ENCODE results near the gene PMM1.

The PMM1 gene

DNA sequence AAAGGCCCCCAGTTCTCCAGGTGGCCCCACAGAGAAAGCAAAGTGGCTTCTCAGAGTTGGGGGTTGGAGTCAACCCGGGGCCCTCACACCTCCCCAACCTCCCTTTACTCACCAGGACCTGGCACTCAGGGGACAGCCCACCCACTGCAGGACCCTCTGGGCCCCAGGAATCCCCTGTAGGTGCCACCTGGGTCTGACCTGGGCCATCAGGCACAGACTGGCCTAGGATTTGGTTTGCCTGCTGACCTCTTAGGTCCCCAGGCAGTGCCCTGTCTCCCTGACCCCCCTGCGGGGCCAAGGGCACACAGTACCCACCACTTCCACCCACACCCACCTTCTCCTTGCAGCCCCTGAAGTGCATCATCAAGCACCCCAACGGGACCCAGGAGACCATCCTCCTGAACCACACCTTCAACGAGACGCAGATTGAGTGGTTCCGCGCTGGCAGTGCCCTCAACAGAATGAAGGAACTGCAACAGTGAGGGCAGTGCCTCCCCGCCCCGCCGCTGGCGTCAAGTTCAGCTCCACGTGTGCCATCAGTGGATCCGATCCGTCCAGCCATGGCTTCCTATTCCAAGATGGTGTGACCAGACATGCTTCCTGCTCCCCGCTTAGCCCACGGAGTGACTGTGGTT, 61.4 kb downstream of the PMM1 start:
- Histone ChIP-seq H3K4me2 (ENCODE audit: insufficient read depth, low read length) (no peak overlapping the region), H3K36me3 (ENCODE audit: insufficient read depth, low read length) (peaks cover 97% of the 10 kb centered on the region), H4K20me1 (ENCODE audit: insufficient read depth, low read length) (peaks cover 67% of the 10 kb centered on the region), H3K27ac (ENCODE audit: low read length) (no peak overlapping the region), H2AFZ (ENCODE audit: low read depth, low read length) (no peak overlapping the region), H3K9ac (ENCODE audit: low read depth, low read length) (no peak overlapping the region), H3K9me3 (ENCODE audit: insufficient read depth, low read length, severe bottlenecking) (no peaks in the 10 kb centered on the region), H3K4me3 (ENCODE audit: low read depth in 1 of 2, low read length in 2 of 2) (no peak overlapping the region), H3K27me3 (ENCODE audit: insufficient read depth, low read length, poor library complexity) (no peaks in the 10 kb centered on the region), H3K4me1 (ENCODE audit: insufficient read depth, low read length) (no peaks in the 10 kb centered on the region), H3K79me2 (ENCODE audit: insufficient read depth, low read length) (peaks cover 5% of the 10 kb centered on the region; the same call in 1 of the 2 replicates)
- no peak for ATAC-seq (ENCODE audit: insufficient read depth, low read depth)
- no peak for TF ChIP-seq EZH2 (IDR thresholded peaks at IDR 0.05; ENCODE audit: borderline replicate concordance, low read depth, low read length, severe bottlenecking)
- TF ChIP-seq, protein P1, sequence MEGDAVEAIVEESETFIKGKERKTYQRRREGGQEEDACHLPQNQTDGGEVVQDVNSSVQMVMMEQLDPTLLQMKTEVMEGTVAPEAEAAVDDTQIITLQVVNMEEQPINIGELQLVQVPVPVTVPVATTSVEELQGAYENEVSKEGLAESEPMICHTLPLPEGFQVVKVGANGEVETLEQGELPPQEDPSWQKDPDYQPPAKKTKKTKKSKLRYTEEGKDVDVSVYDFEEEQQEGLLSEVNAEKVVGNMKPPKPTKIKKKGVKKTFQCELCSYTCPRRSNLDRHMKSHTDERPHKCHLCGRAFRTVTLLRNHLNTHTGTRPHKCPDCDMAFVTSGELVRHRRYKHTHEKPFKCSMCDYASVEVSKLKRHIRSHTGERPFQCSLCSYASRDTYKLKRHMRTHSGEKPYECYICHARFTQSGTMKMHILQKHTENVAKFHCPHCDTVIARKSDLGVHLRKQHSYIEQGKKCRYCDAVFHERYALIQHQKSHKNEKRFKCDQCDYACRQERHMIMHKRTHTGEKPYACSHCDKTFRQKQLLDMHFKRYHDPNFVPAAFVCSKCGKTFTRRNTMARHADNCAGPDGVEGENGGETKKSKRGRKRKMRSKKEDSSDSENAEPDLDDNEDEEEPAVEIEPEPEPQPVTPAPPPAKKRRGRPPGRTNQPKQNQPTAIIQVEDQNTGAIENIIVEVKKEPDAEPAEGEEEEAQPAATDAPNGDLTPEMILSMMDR (IDR thresholded peaks at IDR 0.05; ENCODE audit: borderline replicate concordance, extremely low read depth, low read length, poor library complexity, severe bottlenecking) = no peak
- DNase-seq = no peak
